WTC11 (cell line): ENCODE results near the gene GLE1. TPM values are rescaled to one million over a fixed set of nuclear protein-coding genes. Genes with fewer than 3 reads are reported as not detected.

Experiments used
- ATAC-seq: fragments of 200-7000 bp; cut with Tn5 transposase; 2 replicates; pipeline ENCODE4 v1.10.0; 2021; ENCODE audit warnings: mild to moderate bottlenecking, moderate library complexity
- CTCF ChIA-PET: fragments of 300-600 bp; sonication (Branson Sonifier 250); formaldehyde crosslinking; loops from one replicate; lab custom pipeline; 2021; ENCODE audit warnings: antibody characterized with exemption; lab: Charles Lee
- POLR2A ChIA-PET: fragments of 350-600 bp; sonication (Branson Sonifier 250); formaldehyde crosslinking; loops from one replicate; lab custom pipeline; 2021; ENCODE audit warnings: antibody characterized with exemption; lab: Charles Lee
- DNase-seq: peaks from one replicate; pipeline ENCODE4 v3.0.0; 2021; ENCODE audit warnings: low spot score
- H3K27ac Mint-ChIP-seq: 2 replicates; pipeline ENCODE4 v1.8.0; 2021; ENCODE audit warnings: mixed read lengths
- H3K27me3 Mint-ChIP-seq: 2 replicates; pipeline ENCODE4 v1.8.0; 2021; ENCODE audit warnings: low read depth, mild to moderate bottlenecking, moderate library complexity, mixed read lengths
- H3K36me3 Mint-ChIP-seq: 2 replicates; pipeline ENCODE4 v1.8.0; 2021; ENCODE audit warnings: mixed read lengths
- H3K4me1 Mint-ChIP-seq: 2 replicates; pipeline ENCODE4 v1.8.0; 2022; ENCODE audit warnings: mixed read lengths
- H3K4me3 Mint-ChIP-seq: 2 replicates; pipeline ENCODE4 v1.8.0; 2021; ENCODE audit warnings: mild to moderate bottlenecking, moderate library complexity, mixed read lengths
- H3K9me3 Mint-ChIP-seq: 2 replicates; pipeline ENCODE4 v1.8.0; 2021; ENCODE audit warnings: mixed read lengths
- ATF3 ChIP-seq: sonication (generic); formaldehyde crosslinking; conservative IDR thresholded peaks from 2 replicates; pipeline ENCODE4 v1.8.1; 2022; ENCODE audit warnings: mild to moderate bottlenecking, missing genetic modification reagents
- ATF6 ChIP-seq: sonication (generic); formaldehyde crosslinking; IDR thresholded peaks from 2 replicates; pipeline ENCODE4 v1.8.1; 2023; ENCODE audit warnings: mild to moderate bottlenecking, missing genetic modification reagents
- CBFB ChIP-seq: sonication (generic); formaldehyde crosslinking; IDR thresholded peaks from 2 replicates; pipeline ENCODE4 v1.8.1; 2022; ENCODE audit warnings: mild to moderate bottlenecking, low read depth, missing genetic modification reagents
- ETV6 ChIP-seq: sonication (generic); formaldehyde crosslinking; IDR thresholded peaks from 2 replicates; pipeline ENCODE4 v1.8.1; 2022; ENCODE audit warnings: mild to moderate bottlenecking, missing genetic modification reagents
- GABPB1 ChIP-seq: sonication (generic); formaldehyde crosslinking; IDR thresholded peaks from 2 replicates; pipeline ENCODE4 v1.8.1; 2023; ENCODE audit warnings: mild to moderate bottlenecking, missing genetic modification reagents
- IRF2 ChIP-seq: sonication (generic); formaldehyde crosslinking; IDR thresholded peaks from 2 replicates; pipeline ENCODE4 v1.8.0; 2022; ENCODE audit warnings: low read depth, missing genetic modification reagents, borderline replicate concordance
- JAZF1 ChIP-seq: fragments of 250-450 bp; sonication (Bioruptor Pico); IDR thresholded peaks from 2 replicates; pipeline ENCODE4 v1.9.0; 2021; ENCODE audit warnings: moderate library complexity, mild to moderate bottlenecking, inconsistent platforms
- MAX ChIP-seq: sonication (generic); formaldehyde crosslinking; IDR thresholded peaks from 2 replicates; pipeline ENCODE4 v1.8.0; 2022; ENCODE audit warnings: mild to moderate bottlenecking, missing genetic modification reagents
- MYBL2 ChIP-seq: sonication (generic); formaldehyde crosslinking; IDR thresholded peaks from 2 replicates; pipeline ENCODE4 v1.8.1; 2023; ENCODE audit warnings: mild to moderate bottlenecking, moderate library complexity, missing genetic modification reagents
- NFATC4 ChIP-seq: fragments of 250-450 bp; sonication (Bioruptor Pico); IDR thresholded peaks from 2 replicates; pipeline ENCODE4 v1.9.0; 2021; ENCODE audit warnings: mild to moderate bottlenecking
- PREB ChIP-seq: sonication (generic); formaldehyde crosslinking; IDR thresholded peaks from 2 replicates; pipeline ENCODE4 v1.8.1; 2022; ENCODE audit warnings: mild to moderate bottlenecking, missing genetic modification reagents, moderate library complexity, borderline replicate concordance
- RELA ChIP-seq: sonication (generic); formaldehyde crosslinking; IDR thresholded peaks from 2 replicates; pipeline ENCODE4 v1.8.1; 2022; ENCODE audit warnings: missing genetic modification reagents, mild to moderate bottlenecking, borderline replicate concordance
- SMAD4 ChIP-seq: sonication (generic); formaldehyde crosslinking; IDR thresholded peaks from 2 replicates; pipeline ENCODE4 v1.8.0; 2022; ENCODE audit warnings: mild to moderate bottlenecking, missing genetic modification reagents
- SP1 ChIP-seq: sonication (generic); formaldehyde crosslinking; conservative IDR thresholded peaks from 2 replicates; pipeline ENCODE4 v1.8.1; 2022; ENCODE audit warnings: missing genetic modification reagents
- STAT6 ChIP-seq: sonication (generic); formaldehyde crosslinking; conservative IDR thresholded peaks from 2 replicates; pipeline ENCODE4 v1.8.1; 2023; ENCODE audit warnings: mild to moderate bottlenecking, low read depth, missing genetic modification reagents, moderate library complexity
- TCF7 ChIP-seq: sonication (generic); formaldehyde crosslinking; IDR thresholded peaks from 2 replicates; pipeline ENCODE4 v1.8.0; 2022; ENCODE audit warnings: mild to moderate bottlenecking, low read depth, missing genetic modification reagents, moderate library complexity
- TEAD4 ChIP-seq: sonication (generic); formaldehyde crosslinking; IDR thresholded peaks from 2 replicates; pipeline ENCODE4 v1.8.0; 2022; ENCODE audit warnings: mild to moderate bottlenecking, missing genetic modification reagents
- ZBTB21 ChIP-seq: sonication (generic); formaldehyde crosslinking; IDR thresholded peaks from 2 replicates; pipeline ENCODE4 v1.8.1; 2023; ENCODE audit warnings: mild to moderate bottlenecking, missing genetic modification reagents, borderline replicate concordance
- ZBTB43 ChIP-seq: sonication (generic); formaldehyde crosslinking; IDR thresholded peaks from 2 replicates; pipeline ENCODE4 v1.8.1; 2023; ENCODE audit warnings: mild to moderate bottlenecking, missing genetic modification reagents
- ZNF121 ChIP-seq: sonication (generic); formaldehyde crosslinking; IDR thresholded peaks from 2 replicates; pipeline ENCODE4 v1.8.0; 2023; ENCODE audit warnings: missing genetic modification reagents
- ZNF263 ChIP-seq: sonication (generic); formaldehyde crosslinking; IDR thresholded peaks from 2 replicates; pipeline ENCODE4 v1.8.1; 2022; ENCODE audit warnings: low read depth, mild to moderate bottlenecking, moderate library complexity, missing genetic modification reagents
- ZNF317 ChIP-seq: sonication (generic); formaldehyde crosslinking; IDR thresholded peaks from 2 replicates; pipeline ENCODE4 v1.8.1; 2023; ENCODE audit warnings: low read depth, mild to moderate bottlenecking, moderate library complexity, missing genetic modification reagents, borderline replicate concordance
- ZNF512 ChIP-seq: sonication (generic); formaldehyde crosslinking; IDR thresholded peaks from 2 replicates; pipeline ENCODE4 v1.8.1; 2022; ENCODE audit warnings: missing genetic modification reagents, borderline replicate concordance
- ZNF532 ChIP-seq: fragments of 250-450 bp; sonication (Bioruptor Pico); IDR thresholded peaks from 2 replicates; pipeline ENCODE4 v1.9.0; 2021; ENCODE audit warnings: mild to moderate bottlenecking, borderline replicate concordance
- total RNA-seq: library from RNA; stranded (reverse); gene quantifications from 3 replicates; pipeline ENCODE4 v1.2.3, GENCODE V29; 2021

The GLE1 gene
- total RNA-seq, 1 experiment from 2014 or later: 19.7 TPM

GRCh38 chr9:128546504-128546903 lies 42.0 kb downstream of the GLE1 start (continued):
- TF ChIP-seq ZNF532 (CRISPR knock-in tag) (no peak), ZNF317 (no peak), ZBTB43 (CRISPR knock-in tag) (no peak), SP1 (CRISPR knock-in tag) (no peak), CBFB (CRISPR knock-in tag) (no peak), ETV6 (CRISPR knock-in tag) (no peak), TCF7 (CRISPR knock-in tag) (no peak), RELA (CRISPR knock-in tag) (no peak), ATF3 (CRISPR knock-in tag) (no peak), NFATC4 (no peak), ZNF121 (CRISPR knock-in tag) (no peak), TEAD4 (CRISPR knock-in tag) (no peak), ZNF263 (CRISPR knock-in tag) (no peak), MAX (CRISPR knock-in tag) (no peak)
- TF ChIP-seq, all 79 proteins: peak for 0

GRCh38 chr9:128548876-128549275 lies 44.4 kb downstream of the GLE1 start:
- DNase-seq: no peak
- Mint-ChIP-seq H3K27ac (no peak overlapping the region), H3K4me1 (peaks cover 19% of the 10 kb centered on the region), H3K36me3 (no peaks in the 10 kb centered on the region), H3K9me3 (no peaks in the 10 kb centered on the region), H3K4me3 (no peak overlapping the region), H3K27me3 (peaks cover 3% of the 10 kb centered on the region; the same call in 1 of the 2 replicates)
- no peak for ATAC-seq
- ChIA-PET POLR2A (no interaction called here), CTCF (no interaction called here)
- TF ChIP-seq IRF2 (no peak), JAZF1 (CRISPR knock-in tag) (no peak), GABPB1 (no peak), SMAD4 (CRISPR knock-in tag) (no peak), STAT6 (CRISPR knock-in tag) (no peak), MYBL2 (no peak), PREB (CRISPR knock-in tag) (no peak), ATF3 (CRISPR knock-in tag) (no peak), ATF6 (no peak), ZNF512 (no peak), ZBTB21 (CRISPR knock-in tag) (no peak)
